Kidney (tissue), 14 donors: ENCODE measurements around the gene RXRA. TPM values are rescaled to one million over a fixed set of nuclear protein-coding genes. Genes with fewer than 3 reads are reported as not detected.

Source experiments
- DNase-seq, 5 donors: peaks; one replicate each; pipeline ENCODE4 v3.0.0-alpha.2; 2013 to 2020
- FAIRE-seq: peaks from 2 replicates; lab custom pipeline; 2012; peaks lifted over from hg19 to GRCh38; lab: Jason Lieb, UNC
- H3K27ac ChIP-seq, 2 donors: one replicate each; pipeline ENCODE4 v1.7.0; 2013; ENCODE audit warnings: low read depth in 2 of 2, low read length in 2 of 2, inconsistent platforms in 1 of 2
- H3K27me3 ChIP-seq: one replicate; pipeline ENCODE4 v1.7.1; 2013; ENCODE audit warnings: low read length, inconsistent platforms; ENCODE audit not compliant: control insufficient read depth, insufficient read depth
- H3K36me3 ChIP-seq, 3 donors: one replicate each; pipeline versions ENCODE4 v1.7.0 to v1.7.1; 2013; ENCODE audit warnings: low read length in 3 of 3, control low read depth in 1 of 3, inconsistent platforms in 1 of 3; ENCODE audit not compliant: insufficient read depth in 3 of 3, control insufficient read depth in 2 of 3
- H3K4me1 ChIP-seq, 3 donors: one replicate each; pipeline versions ENCODE4 v1.7.0 to v1.7.1; 2013; ENCODE audit warnings: low read length in 3 of 3, inconsistent platforms in 1 of 3, low read depth in 1 of 3; ENCODE audit not compliant: control insufficient read depth in 2 of 3, insufficient read depth in 2 of 3
- H3K4me3 ChIP-seq, 3 donors: one replicate each; pipeline versions ENCODE4 v1.7.0 to v1.8.1; 2013; ENCODE audit warnings: low read length in 3 of 3, control low read depth in 1 of 3, inconsistent platforms in 1 of 3
- H3K9ac ChIP-seq, 3 donors: one replicate each; pipeline versions ENCODE4 v1.7.0 to v1.7.1; 2013; ENCODE audit warnings: low read length in 3 of 3, control low read depth in 1 of 3, inconsistent platforms in 1 of 3
- H3K9me3 ChIP-seq, 3 donors: one replicate each; pipeline versions ENCODE4 v1.7.0 to v1.7.1; 2013; ENCODE audit warnings: low read length in 3 of 3, control low read depth in 1 of 3, inconsistent platforms in 1 of 3; ENCODE audit not compliant: control insufficient read depth in 2 of 3, insufficient read depth in 1 of 3
- CTCF ChIP-seq: IDR thresholded peaks from 3 replicates; pipeline ENCODE4 v1.5.1; 2012; ENCODE audit warnings: mild to moderate bottlenecking, moderate library complexity, borderline replicate concordance; ENCODE audit not compliant: insufficient read depth; ENCODE audit errors: extremely low read depth
- intact Hi-C: fragments of 100-400 bp; cut with DNase I; formaldehyde crosslinking; loops from one replicate; pipeline ENCODE4 v1.11.1; 2022
- polyA plus RNA-seq: library from polyadenylated mRNA; stranded (reverse); fragments of 350-450 nt; fragmentation: Illumina TruSeq; extraction: RNeasy Lipid Tissue Mini Kit (QIAGEN cat#74804); gene quantifications from one replicate; pipeline ENCODE4 v1.2.3, GENCODE V29; 2014; ENCODE audit warnings: low read depth, low replicate concordance; ENCODE audit not compliant: insufficient read depth
- total RNA-seq: library from RNA; stranded (reverse); fragmentation: NEBNext Ultra II Directional; extraction: Animal tissue kit (Norgen Biotek cat#: 25700); gene quantifications from one replicate; pipeline ENCODE4 v1.2.1, GENCODE V29; 2021
- donor health status: control.
- donor health status: control.
- donor health status: control.
- donor health status: control.
- donor health status: control.
- donor health status: DM: yes; HTN: yes; CAD: no.
- donor health status: Normal renal cell carcinoma (clear cell type).

Gene RXRA
- total and polyA plus RNA-seq, 2 donors from 2014 or later, result 24.0 to 49.5 TPM

- intact Hi-C loops, result no loop called here
- Histone ChIP-seq H3K4me1 (no peaks in the 10 kb centered on the region), H3K9ac (no peak overlapping the region), H3K4me3 (no peak overlapping the region), H3K27me3 (no peaks in the 10 kb centered on the region), H3K27ac (no peak overlapping the region), H3K36me3 (no peaks in the 10 kb centered on the region), H3K9me3 (no peaks in the 10 kb centered on the region)
- DNase-seq (no peak), FAIRE-seq (no peak)
- TF ChIP-seq CTCF, result no peak
Observed at GRCh38 chr9:134284273-134284672, 42.0 kb upstream of the RXRA start.

- no peak overlapping the region for H3K4me3 ChIP-seq
- H3K9me3 ChIP-seq, result no peaks in the 10 kb centered on the region
- H3K36me3 ChIP-seq, result no peaks in the 10 kb centered on the region
- DNase-seq, result no peak
- H3K27me3 ChIP-seq, result no peaks in the 10 kb centered on the region
- no peak overlapping the region for H3K27ac ChIP-seq
- intact Hi-C loops, result no loop called here
- TF ChIP-seq CTCF, result no peak
- FAIRE-seq, result no peak
- H3K4me1 ChIP-seq, result no peaks in the 10 kb centered on the region
- H3K9ac ChIP-seq, result no peak overlapping the region
Observed at GRCh38 chr9:134284741-134285140, 41.5 kb upstream of the RXRA start.

GRCh38 chr9:134285215-134285845, 40.9 kb upstream of the RXRA start:
- TF ChIP-seq CTCF, result no peak
- Histone ChIP-seq H3K4me1 (no peaks in the 10 kb centered on the region), H3K4me3 (no peak overlapping the region), H3K36me3 (no peaks in the 10 kb centered on the region), H3K9ac (no peak overlapping the region), H3K27ac (no peak overlapping the region), H3K9me3 (no peaks in the 10 kb centered on the region), H3K27me3 (no peaks in the 10 kb centered on the region)
- no peak for DNase-seq
- no peak for FAIRE-seq
- intact Hi-C loops, result no loop called here
